ENCODE measurements around the gene KBTBD6.
"Not testable (repeated sequence)": the region's sequence is repeated elsewhere in the genome, so short reads cannot be mapped to it uniquely, and the experiment has no call there.

Gene KBTBD6

DNA sequence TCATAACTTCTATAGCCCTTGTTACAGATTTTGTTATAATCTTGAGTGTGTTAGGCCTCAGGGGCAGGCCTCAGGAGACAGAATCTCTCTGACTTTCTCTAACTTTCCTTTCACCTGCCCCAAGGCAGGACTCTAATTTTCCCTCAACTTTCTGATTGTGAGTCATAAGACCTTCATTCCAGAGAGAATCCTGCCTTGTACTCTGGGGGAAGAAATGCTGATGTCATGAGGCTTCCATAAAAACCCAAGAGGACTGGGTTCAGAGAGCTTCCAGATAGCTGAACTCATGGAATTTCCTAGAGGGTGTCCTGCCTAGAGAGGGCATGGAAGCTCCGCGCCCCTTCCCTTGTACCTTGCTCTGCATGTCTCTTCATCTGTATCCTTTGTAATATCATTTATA lies 5.3 kb upstream of the KBTBD6 start:
- Mint-ChIP-seq H3K36me3 (ENCODE audit: low read depth) (no peaks in the 10 kb centered on the region), H3K27ac (peak overlapping the region; percentile 65), H3K4me3 (no peak overlapping the region), H3K9me3 (no peaks in the 10 kb centered on the region), H3K4me1 (peaks cover 13% of the 10 kb centered on the region), H3K27me3 (ENCODE audit: low read depth, poor library complexity) (peaks cover 4% of the 10 kb centered on the region)
- no peak for DNase-seq
- TF ChIP-seq, protein P1, sequence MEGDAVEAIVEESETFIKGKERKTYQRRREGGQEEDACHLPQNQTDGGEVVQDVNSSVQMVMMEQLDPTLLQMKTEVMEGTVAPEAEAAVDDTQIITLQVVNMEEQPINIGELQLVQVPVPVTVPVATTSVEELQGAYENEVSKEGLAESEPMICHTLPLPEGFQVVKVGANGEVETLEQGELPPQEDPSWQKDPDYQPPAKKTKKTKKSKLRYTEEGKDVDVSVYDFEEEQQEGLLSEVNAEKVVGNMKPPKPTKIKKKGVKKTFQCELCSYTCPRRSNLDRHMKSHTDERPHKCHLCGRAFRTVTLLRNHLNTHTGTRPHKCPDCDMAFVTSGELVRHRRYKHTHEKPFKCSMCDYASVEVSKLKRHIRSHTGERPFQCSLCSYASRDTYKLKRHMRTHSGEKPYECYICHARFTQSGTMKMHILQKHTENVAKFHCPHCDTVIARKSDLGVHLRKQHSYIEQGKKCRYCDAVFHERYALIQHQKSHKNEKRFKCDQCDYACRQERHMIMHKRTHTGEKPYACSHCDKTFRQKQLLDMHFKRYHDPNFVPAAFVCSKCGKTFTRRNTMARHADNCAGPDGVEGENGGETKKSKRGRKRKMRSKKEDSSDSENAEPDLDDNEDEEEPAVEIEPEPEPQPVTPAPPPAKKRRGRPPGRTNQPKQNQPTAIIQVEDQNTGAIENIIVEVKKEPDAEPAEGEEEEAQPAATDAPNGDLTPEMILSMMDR (IDR thresholded peaks at IDR 0.05), result no peak

DNA sequence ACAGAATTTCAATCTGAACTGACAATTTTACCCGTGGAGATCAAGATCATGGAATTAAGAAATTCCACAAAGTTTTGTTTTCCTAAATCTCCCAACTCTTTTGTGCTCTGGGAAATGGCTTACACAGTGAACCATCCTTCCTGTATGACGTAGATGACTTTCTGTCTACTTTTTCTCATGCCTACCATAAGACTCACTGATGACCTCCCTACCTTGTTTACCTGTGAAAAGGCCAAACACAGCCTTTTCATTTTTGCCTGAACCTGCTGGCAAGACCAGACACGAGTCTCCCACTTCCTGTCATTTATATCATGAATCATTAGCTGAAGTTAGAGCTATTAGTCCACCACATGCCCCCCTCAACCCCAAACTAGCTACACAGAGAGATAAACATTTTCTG lies 4.6 kb upstream of the KBTBD6 start:
- H3K36me3 Mint-ChIP-seq (ENCODE audit: low read depth), result peaks cover 4% of the 10 kb centered on the region
- peaks cover 4% of the 10 kb centered on the region for H3K27me3 Mint-ChIP-seq (ENCODE audit: low read depth, poor library complexity)
- H3K27ac Mint-ChIP-seq, result peak overlapping the region; percentile 6
- no peak overlapping the region for H3K4me3 Mint-ChIP-seq
- DNase-seq, result no peak
- H3K9me3 Mint-ChIP-seq, result peaks cover 4% of the 10 kb centered on the region
- TF ChIP-seq, protein P1 (IDR thresholded peaks at IDR 0.05), result no peak
- peaks cover 20% of the 10 kb centered on the region for H3K4me1 Mint-ChIP-seq

DNA sequence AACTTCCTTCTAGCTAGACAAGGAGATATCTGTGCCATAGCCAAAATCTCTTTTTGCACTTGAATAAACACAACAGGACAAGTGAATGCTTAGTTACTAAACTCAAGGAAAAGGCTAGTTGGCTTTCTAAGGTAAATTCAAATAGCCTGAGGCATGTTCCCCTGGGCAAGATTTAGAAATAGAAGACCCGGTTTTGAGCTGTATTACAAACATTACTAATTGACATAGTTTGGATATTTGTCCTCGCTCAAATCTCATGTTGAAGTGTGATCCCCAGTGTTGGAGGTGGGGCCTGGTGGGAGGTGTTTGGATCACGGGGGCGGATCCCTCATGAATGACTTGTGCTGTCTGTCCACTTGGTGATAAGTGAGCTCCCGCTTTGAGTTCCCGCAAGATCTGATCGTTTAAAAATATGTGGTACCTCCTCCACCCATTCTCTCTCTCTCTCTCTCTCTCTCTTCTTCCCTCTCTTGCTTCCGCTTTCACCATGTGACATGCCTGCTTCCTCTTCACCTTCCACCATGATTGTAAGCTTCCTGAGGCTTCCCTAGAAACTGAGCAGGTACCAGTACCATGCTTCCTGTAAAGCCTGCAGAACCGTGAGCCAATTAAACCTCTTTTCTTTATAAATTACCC lies 3.9 kb upstream of the KBTBD6 start:
- TF ChIP-seq, protein P1 (IDR thresholded peaks at IDR 0.05), result no peak
- Mint-ChIP-seq H3K36me3 (ENCODE audit: low read depth) (peaks cover 7% of the 10 kb centered on the region), H3K4me3 (no peak overlapping the region), H3K27ac (no peak overlapping the region), H3K27me3 (ENCODE audit: low read depth, poor library complexity) (peaks cover 4% of the 10 kb centered on the region), H3K9me3 (peaks cover 4% of the 10 kb centered on the region), H3K4me1 (peaks cover 26% of the 10 kb centered on the region)
- DNase-seq, result no peak

DNA sequence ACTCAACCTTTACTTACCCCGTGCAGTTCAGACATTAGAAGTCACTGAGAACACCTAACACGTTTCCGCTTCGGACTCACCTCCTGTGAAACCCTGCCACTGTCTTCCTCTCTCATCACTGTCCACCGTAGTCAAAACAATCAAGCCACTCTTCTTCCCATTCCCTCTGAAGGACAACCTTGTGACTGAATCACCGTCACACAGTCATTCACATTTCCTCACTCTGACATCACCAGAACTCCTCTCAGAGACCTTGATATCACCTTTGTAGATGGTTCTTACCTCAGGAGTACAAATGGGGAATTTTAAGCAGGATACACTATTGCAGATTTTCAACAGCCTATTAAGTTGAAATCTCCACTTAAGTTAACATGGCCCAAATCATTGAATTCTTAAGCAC lies 1.3 kb upstream of the KBTBD6 start:
- no peak for DNase-seq
- H3K27ac Mint-ChIP-seq, result no peak overlapping the region
- H3K36me3 Mint-ChIP-seq (ENCODE audit: low read depth), result peaks cover 25% of the 10 kb centered on the region
- TF ChIP-seq, protein P1 (IDR thresholded peaks at IDR 0.05), result no peak
- peaks cover 40% of the 10 kb centered on the region for H3K4me1 Mint-ChIP-seq
- peaks cover 4% of the 10 kb centered on the region for H3K27me3 Mint-ChIP-seq (ENCODE audit: low read depth, poor library complexity)
- H3K4me3 Mint-ChIP-seq, result peak overlapping the region; percentile 96
- H3K9me3 Mint-ChIP-seq, result peaks cover 17% of the 10 kb centered on the region

DNA sequence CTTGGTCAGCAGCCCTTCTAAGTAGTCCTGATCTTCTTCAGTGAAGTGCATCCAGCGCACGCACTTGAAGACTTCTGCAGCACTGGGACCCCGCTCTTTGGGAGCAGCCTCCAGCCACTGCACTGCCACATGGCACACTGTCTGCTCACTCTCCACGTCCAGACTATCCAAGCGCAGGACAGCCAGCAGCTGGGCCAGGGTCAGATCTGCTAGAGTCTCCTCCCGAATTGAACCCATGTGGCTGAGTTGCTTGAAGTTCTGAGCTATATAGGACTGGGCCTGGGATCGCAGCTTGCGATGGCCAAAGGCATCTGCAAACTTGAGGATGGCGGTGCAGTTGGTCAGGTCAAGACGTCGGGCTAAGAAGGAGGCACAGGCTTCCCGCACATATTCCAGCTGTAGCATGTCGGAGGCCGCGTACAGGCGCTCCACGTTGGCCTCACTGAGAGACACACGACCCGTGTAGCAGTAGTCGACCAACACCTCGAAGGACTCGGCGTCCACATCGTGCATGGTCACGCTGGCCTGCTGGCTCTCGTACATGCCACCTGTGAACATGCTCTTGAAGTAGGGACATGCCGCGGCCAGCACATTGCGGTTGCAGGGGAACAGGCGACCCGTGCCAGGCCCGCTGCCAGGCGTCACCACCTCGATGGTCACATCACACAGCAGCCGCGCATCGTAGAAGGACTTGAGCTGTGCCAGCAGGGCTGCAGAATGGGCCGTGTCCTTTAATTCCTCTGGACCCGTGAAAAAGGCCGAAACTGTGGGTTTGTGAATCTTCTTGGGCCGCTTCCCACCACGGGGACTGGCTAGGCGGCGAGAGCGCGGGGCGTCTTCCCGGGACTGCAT lies 716 bp downstream of the KBTBD6 start:
- H3K27ac Mint-ChIP-seq, result peak overlapping the region; percentile 92
- not testable (repeated sequence) for H3K27me3 Mint-ChIP-seq (ENCODE audit: low read depth, poor library complexity); DNase-seq
- H3K4me1 Mint-ChIP-seq, result peaks cover 40% of the 10 kb centered on the region
- peaks cover 37% of the 10 kb centered on the region for H3K36me3 Mint-ChIP-seq (ENCODE audit: low read depth)
- peaks cover 17% of the 10 kb centered on the region for H3K9me3 Mint-ChIP-seq
- H3K4me3 Mint-ChIP-seq, result peak overlapping the region; percentile 96

DNA sequence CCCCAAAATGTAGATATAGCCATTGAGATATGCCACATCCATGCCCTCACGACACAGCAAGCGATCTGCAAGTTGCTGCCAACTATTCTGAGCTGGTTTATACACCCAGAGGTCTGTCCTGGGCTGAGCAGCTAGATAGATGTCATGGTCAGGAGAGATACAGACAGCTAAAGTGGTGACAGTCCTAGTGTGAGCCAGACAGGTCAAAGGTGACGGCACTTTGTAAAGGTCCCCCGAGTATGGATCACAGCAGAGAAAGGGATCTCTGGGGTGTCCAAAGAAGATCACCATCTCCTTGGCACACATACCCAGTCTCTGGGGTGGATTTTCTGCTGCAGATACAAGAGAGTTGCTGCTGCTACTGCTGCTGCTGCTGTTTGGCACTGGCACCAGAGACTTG lies 1.4 kb downstream of the KBTBD6 start:
- not testable (repeated sequence) for H3K27me3 Mint-ChIP-seq (ENCODE audit: low read depth, poor library complexity); DNase-seq; H3K27ac Mint-ChIP-seq
- H3K9me3 Mint-ChIP-seq, result peaks cover 21% of the 10 kb centered on the region
- H3K4me3 Mint-ChIP-seq, result peak overlapping the region; percentile 96
- peaks cover 44% of the 10 kb centered on the region for H3K36me3 Mint-ChIP-seq (ENCODE audit: low read depth)
- H3K4me1 Mint-ChIP-seq, result peaks cover 40% of the 10 kb centered on the region
